Measurements from ENCODE around the gene HMGCR.

Gene HMGCR

GRCh38 chr5:75341934-75342333, 4.9 kb downstream of the HMGCR start:
- DNase-seq, result no peak

GRCh38 chr5:75342836-75343235, 5.8 kb downstream of the HMGCR start:
- DNase-seq, result no peak

GRCh38 chr5:75348241-75348640, 11.2 kb downstream of the HMGCR start:
- no peak for DNase-seq

GRCh38 chr5:75349663-75350062, 12.6 kb downstream of the HMGCR start:
- DNase-seq, result no peak

GRCh38 chr5:75351139-75351926, 14.3 kb downstream of the HMGCR start:
- no peak for DNase-seq

GRCh38 chr5:75355236-75355635, 18.2 kb downstream of the HMGCR start:
- DNase-seq, result no peak

- no peak for DNase-seq
These were observed 19.7 kb downstream of the HMGCR start for GRCh38 chr5:75356719-75357118.

GRCh38 chr5:75358117-75358516, 21.1 kb downstream of the HMGCR start:
- no peak for DNase-seq

- no peak for DNase-seq
These were observed 24.3 kb downstream of the HMGCR start for GRCh38 chr5:75361310-75361709.

- DNase-seq, result no peak
These were observed 25.5 kb downstream of the HMGCR start for GRCh38 chr5:75362474-75362975.

- no peak for DNase-seq
These were observed 26.1 kb downstream of the HMGCR start for GRCh38 chr5:75363111-75363510.

- no peak for DNase-seq
These were observed 26.9 kb downstream of the HMGCR start for GRCh38 chr5:75363726-75364495.

GRCh38 chr5:75364571-75365280, 27.7 kb downstream of the HMGCR start:
- DNase-seq, result no peak

GRCh38 chr5:75365740-75366139, 28.7 kb downstream of the HMGCR start:
- no peak for DNase-seq

- DNase-seq, result no peak
These were observed 29.8 kb downstream of the HMGCR start for GRCh38 chr5:75366787-75367186.

- DNase-seq, result no peak
These were observed 30.4 kb downstream of the HMGCR start for GRCh38 chr5:75367401-75367800.

- no peak for DNase-seq
These were observed 31.4 kb downstream of the HMGCR start for GRCh38 chr5:75368391-75368790.

GRCh38 chr5:75373862-75374261, 36.8 kb downstream of the HMGCR start:
- no peak for DNase-seq

GRCh38 chr5:75374394-75374814, 37.4 kb downstream of the HMGCR start:
- DNase-seq, result no peak

GRCh38 chr5:75375414-75375813, 38.4 kb downstream of the HMGCR start:
- DNase-seq, result no peak

GRCh38 chr5:75380099-75380498, 43.1 kb downstream of the HMGCR start:
- DNase-seq, result no peak

- no peak for DNase-seq
These were observed 44.4 kb downstream of the HMGCR start for GRCh38 chr5:75381456-75381855.

- no peak for DNase-seq
These were observed 47.2 kb downstream of the HMGCR start for GRCh38 chr5:75384218-75384617.

All from SIG-M5 (cell line).